Endothelial cell of umbilical vein (primary cell): ENCODE results near the gene TFDP2. TPM values are rescaled to one million over a fixed set of nuclear protein-coding genes. Genes with fewer than 3 reads are reported as not detected.

Experiments used
- BruUV-seq: library from RNA; stranded (reverse); fragments of 400-500 nt; replicated peaks from 2 replicates; lab custom pipeline; 2021; lab: Mats Ljungman, UMichigan
- CTCF ChIA-PET: fragments of 300-600, 350-600 bp; sonication (Branson Sonifier 250); formaldehyde crosslinking; loops from one replicate; lab custom pipeline; 2021; ENCODE audit warnings: antibody characterized with exemption, inconsistent platforms; lab: Charles Lee
- POLR2A ChIA-PET: fragments of 300-600, 350-600 bp; sonication (Branson Sonifier 250); formaldehyde crosslinking; loops from one replicate; lab custom pipeline; 2021; ENCODE audit warnings: antibody characterized with exemption, inconsistent platforms; lab: Charles Lee
- DNase-seq: peaks from one replicate; pipeline ENCODE4 v3.0.0-alpha.2; 2011; ENCODE audit warnings: low read depth, low spot score
- FAIRE-seq: peaks from 2 replicates; lab custom pipeline; 2011; peaks lifted over from hg19 to GRCh38; lab: Jason Lieb, UNC
- H2AFZ ChIP-seq: 2 replicates; pipeline ENCODE4 v1.6.0; 2012; ENCODE audit warnings: low read depth, low read length, control low read depth, inconsistent platforms
- H3K27ac ChIP-seq: 2 replicates; pipeline ENCODE4 v1.5.1; 2011; ENCODE audit warnings: low read depth, mild to moderate bottlenecking, control low read depth, low read length, moderate library complexity; ENCODE audit not compliant: insufficient read depth
- H3K27me3 ChIP-seq, 2 experiments: 2 replicates each; pipeline versions ENCODE4 v1.6.0 to v1.6.1; 2011; ENCODE audit warnings: low read length in 2 of 2, mixed read lengths in 1 of 2; ENCODE audit not compliant: control insufficient read depth in 2 of 2, insufficient read depth in 2 of 2
- H3K36me3 ChIP-seq, 2 experiments: 2 replicates in 1 of 2; 3 replicates in 1 of 2; pipeline ENCODE4 v1.5.1; 2011; ENCODE audit warnings: low read length in 2 of 2, mild to moderate bottlenecking in 1 of 2, moderate library complexity in 1 of 2; ENCODE audit not compliant: control insufficient read depth in 2 of 2, insufficient read depth in 2 of 2; ENCODE audit errors: extremely low read depth in 1 of 2
- H3K4me1 ChIP-seq: 3 replicates; pipeline ENCODE4 v1.5.1; 2011; ENCODE audit warnings: mild to moderate bottlenecking, low read length; ENCODE audit not compliant: control insufficient read depth, insufficient read depth; ENCODE audit errors: extremely low read depth
- H3K4me2 ChIP-seq: 2 replicates; pipeline ENCODE4 v1.6.1; 2011; ENCODE audit warnings: low read length, control low read depth, mixed read lengths; ENCODE audit not compliant: insufficient read depth
- H3K4me3 ChIP-seq, 3 experiments: fragments of 200-600 bp in 1 of 3; sonication (generic), shearing (Covaris generic) in 1 of 3; replicated peaks in 1 of 3; 2 replicates each; pipeline ENCODE4 v1.5.1; 2011 to 2016; ENCODE audit warnings: control low read depth in 3 of 3, low read length in 3 of 3, mild to moderate bottlenecking in 2 of 3, inconsistent platforms in 1 of 3, low read depth in 1 of 3, moderate library complexity in 1 of 3; ENCODE audit not compliant: insufficient read depth in 1 of 3
- H3K79me2 ChIP-seq: 2 replicates; pipeline ENCODE4 v1.6.0; 2012; ENCODE audit warnings: low read length, inconsistent platforms; ENCODE audit not compliant: control insufficient read depth, insufficient read depth
- H3K9ac ChIP-seq: replicated peaks from 2 replicates; pipeline ENCODE3; 2011; ENCODE audit warnings: low read length, control low read depth; ENCODE audit not compliant: insufficient read depth; ENCODE audit errors: extremely low read depth
- H3K9me1 ChIP-seq: replicated peaks from 3 replicates; pipeline ENCODE4 v1.6.0; 2011; ENCODE audit warnings: mild to moderate bottlenecking, low read length; ENCODE audit not compliant: control insufficient read depth, insufficient read depth; ENCODE audit errors: extremely low read depth
- H3K9me3 ChIP-seq: replicated peaks from 2 replicates; pipeline ENCODE4 v1.5.1; 2012; ENCODE audit warnings: low read length, inconsistent platforms; ENCODE audit not compliant: control insufficient read depth, insufficient read depth
- H4K20me1 ChIP-seq: replicated peaks from 2 replicates; pipeline ENCODE3; 2011; ENCODE audit warnings: mild to moderate bottlenecking, low read length; ENCODE audit not compliant: control insufficient read depth, insufficient read depth; ENCODE audit errors: extremely low read depth
- CTCF ChIP-seq, 2 donors: IDR thresholded peaks; 1 replicate in 1 of 2; 2 replicates in 1 of 2; pipeline ENCODE4 v1.5.1; 2011; ENCODE audit warnings: low read length in 2 of 2, mild to moderate bottlenecking in 2 of 2, moderate library complexity in 2 of 2, control low read depth in 1 of 2, inconsistent platforms in 1 of 2, low read depth in 1 of 2; ENCODE audit not compliant: insufficient read depth in 1 of 2; ENCODE audit errors: extremely low read depth in 1 of 2
- EZH2 ChIP-seq: IDR thresholded peaks from 2 replicates; pipeline ENCODE4 v1.6.1; 2012; ENCODE audit warnings: borderline replicate concordance, low read depth, mild to moderate bottlenecking, moderate library complexity, low read length, inconsistent platforms; ENCODE audit not compliant: severe bottlenecking
- FOS ChIP-seq: IDR thresholded peaks from 2 replicates; pipeline ENCODE4 v1.6.1; 2011; ENCODE audit warnings: mild to moderate bottlenecking, low read length, moderate library complexity, borderline replicate concordance; ENCODE audit not compliant: insufficient read depth
- GATA2 ChIP-seq: IDR thresholded peaks from 2 replicates; pipeline ENCODE4 v1.7.0; 2011; ENCODE audit warnings: low read depth, mild to moderate bottlenecking, moderate library complexity, mixed read lengths, low read length; ENCODE audit not compliant: insufficient read length, insufficient read depth
- JUN ChIP-seq: IDR thresholded peaks from 2 replicates; pipeline ENCODE4 v1.6.1; 2011; ENCODE audit warnings: borderline replicate concordance, low read depth; ENCODE audit not compliant: insufficient read length, insufficient read depth
- MAX ChIP-seq: IDR thresholded peaks from 2 replicates; pipeline ENCODE4 v1.6.1; 2011; ENCODE audit not compliant: insufficient read depth, insufficient read length
- MYC ChIP-seq: IDR thresholded peaks from one replicate; pipeline ENCODE4 v1.6.1; 2011; ENCODE audit warnings: mild to moderate bottlenecking, low read depth, low read length
- POLR2A ChIP-seq: IDR thresholded peaks from 2 replicates; pipeline ENCODE4 v1.6.1; 2012; ENCODE audit warnings: low read depth, mild to moderate bottlenecking, control low read depth, low read length
- POLR2AphosphoS5 ChIP-seq: IDR thresholded peaks from 2 replicates; pipeline ENCODE4 v1.6.1; 2012; ENCODE audit warnings: low read depth, mild to moderate bottlenecking, control low read depth, low read length, moderate library complexity; ENCODE audit not compliant: insufficient read depth
- dilution Hi-C: fragments of 300-500 bp; cut with MboI; formaldehyde crosslinking; loops from one replicate; pipeline ENCODE4 v1.15.0; 2019; ENCODE audit warnings: low sequenced_read_pairs; ENCODE audit not compliant: extremely low pct_ligation_motif_present
- intact Hi-C: fragments of 100-400 bp; cut with micrococcal nuclease; formaldehyde crosslinking; loops from one replicate; pipeline ENCODE4 v1.10.0; 2022
- polyA plus RNA-seq, 4 experiments: library from polyadenylated mRNA; depleted of rRNA in 3 of 4; stranded (reverse) in 3 of 4; unstranded in 1 of 4; fragments of >200 nt; gene quantifications; 2 replicates each; pipeline versions ENCODE4 v1.2.1 to v1.2.3, GENCODE V29; 2011 to 2012; ENCODE audit warnings: missing spikeins in 1 of 4
- total RNA-seq: library from RNA; stranded (reverse); gene quantifications from 2 replicates; pipeline ENCODE4 v1.2.3, GENCODE V29; 2021

The TFDP2 gene
- total and polyA plus RNA-seq, 2 donors (not counting 3 experiments of a cell fraction or from before 2014, with no cell fraction given): 8.5 to 21.5 TPM

GRCh38 chr3:141996437-141996836 lies 152.9 kb downstream of the TFDP2 start:
- Histone ChIP-seq H4K20me1 (no peaks in the 10 kb centered on the region), H3K4me2 (no peak overlapping the region), H3K4me1 (no peaks in the 10 kb centered on the region), H3K9ac (no peak overlapping the region), H3K9me1 (no peaks in the 10 kb centered on the region), H3K79me2 (no peaks in the 10 kb centered on the region), H3K9me3 (no peaks in the 10 kb centered on the region), H3K27ac (no peak overlapping the region), H2AFZ (no peak overlapping the region), H3K27me3 (no peaks in the 10 kb centered on the region), H3K36me3 (no peaks in the 10 kb centered on the region), H3K4me3 (no peak overlapping the region)
- FAIRE-seq (no peak), DNase-seq (no peak)
- CTCF ChIA-PET: interaction anchor here (0.7 kb wide), 1 partner anchor 284 kb away, joined by 3 read pairs; no protein-coding TSS in a partner anchor
- POLR2A ChIA-PET: no interaction called here
- BruUV-seq: no TSS peak
- intact Hi-C loops: loop anchor here (10.0 kb wide), 1 partner anchor 352 kb away; no protein-coding TSS in a partner anchor
- dilution Hi-C loops: no loop called here
- TF ChIP-seq MAX: no peak
- TF ChIP-seq MYC: no peak
- no peak for TF ChIP-seq CTCF (IDR thresholded peaks at IDR 0.05; ENCODE audit: extremely low read depth in 1 of 2, insufficient read depth in 1 of 2, low read depth in 1 of 2, low read length in 2 of 2)
- no peak for TF ChIP-seq POLR2AphosphoS5
- TF ChIP-seq JUN: no peak
- no peak for TF ChIP-seq POLR2A
- no peak for TF ChIP-seq GATA2
- no peak for TF ChIP-seq FOS
- no peak for TF ChIP-seq EZH2
